Esophagus muscularis mucosa (tissue), 3 donors: ENCODE measurements around the gene CBX6.

ENCODE experiments used
- POLR2A ChIP-seq: fragments of 450-650 bp; IDR thresholded peaks from one replicate; pipeline ENCODE4 v1.6.1; 2017; ENCODE audit warnings: antibody characterized with exemption, moderate library complexity, mild to moderate bottlenecking, low read depth
- TF ChIP-seq, protein P1 (sequence below), 3 experiments: fragments of 200-600 bp in 2 of 3; fragments of 450-650 bp in 1 of 3; sonication (generic) in 2 of 3; IDR thresholded peaks; one replicate each; pipeline ENCODE4 v1.5.1; 2017 to 2019; ENCODE audit warnings: antibody characterized with exemption in 3 of 3, mild to moderate bottlenecking in 2 of 3, moderate library complexity in 1 of 3

DNA sequence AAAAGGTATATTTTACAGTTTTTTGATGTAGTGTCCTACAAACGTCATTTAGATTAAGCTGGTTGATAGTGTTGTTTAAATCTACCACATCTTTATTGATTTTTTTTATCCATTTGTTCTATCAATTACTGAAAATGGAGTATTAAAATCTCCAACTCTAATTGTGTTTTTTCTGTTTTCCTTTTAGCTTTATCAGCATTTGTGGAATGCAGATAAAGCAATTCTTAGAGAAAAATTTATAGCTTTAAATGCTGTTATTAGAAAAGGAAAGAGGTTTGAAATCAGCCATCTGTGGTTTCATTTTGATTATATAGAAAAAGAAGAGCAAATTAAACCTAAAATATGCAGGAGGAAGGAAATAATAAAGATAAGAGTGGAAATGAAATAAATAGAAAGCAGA lies 39.4 kb upstream of the CBX6 start:
- TF ChIP-seq, protein P1, sequence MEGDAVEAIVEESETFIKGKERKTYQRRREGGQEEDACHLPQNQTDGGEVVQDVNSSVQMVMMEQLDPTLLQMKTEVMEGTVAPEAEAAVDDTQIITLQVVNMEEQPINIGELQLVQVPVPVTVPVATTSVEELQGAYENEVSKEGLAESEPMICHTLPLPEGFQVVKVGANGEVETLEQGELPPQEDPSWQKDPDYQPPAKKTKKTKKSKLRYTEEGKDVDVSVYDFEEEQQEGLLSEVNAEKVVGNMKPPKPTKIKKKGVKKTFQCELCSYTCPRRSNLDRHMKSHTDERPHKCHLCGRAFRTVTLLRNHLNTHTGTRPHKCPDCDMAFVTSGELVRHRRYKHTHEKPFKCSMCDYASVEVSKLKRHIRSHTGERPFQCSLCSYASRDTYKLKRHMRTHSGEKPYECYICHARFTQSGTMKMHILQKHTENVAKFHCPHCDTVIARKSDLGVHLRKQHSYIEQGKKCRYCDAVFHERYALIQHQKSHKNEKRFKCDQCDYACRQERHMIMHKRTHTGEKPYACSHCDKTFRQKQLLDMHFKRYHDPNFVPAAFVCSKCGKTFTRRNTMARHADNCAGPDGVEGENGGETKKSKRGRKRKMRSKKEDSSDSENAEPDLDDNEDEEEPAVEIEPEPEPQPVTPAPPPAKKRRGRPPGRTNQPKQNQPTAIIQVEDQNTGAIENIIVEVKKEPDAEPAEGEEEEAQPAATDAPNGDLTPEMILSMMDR (IDR thresholded peaks at IDR 0.05): no peak
- TF ChIP-seq POLR2A: no peak
